Smooth muscle cell (in vitro differentiated cells): ENCODE data around the gene NUP54. TPM values are rescaled to one million over a fixed set of nuclear protein-coding genes. Genes with fewer than 3 reads are reported as not detected.
A peak's percentile ranks its signal among the peaks of the same experiment; 100 is the strongest.

Experiments
- DNase-seq: peaks from one replicate; lab custom pipeline; 2025; ENCODE audit not compliant: unreplicated experiment; lab: John Stamatoyannopoulos, UW
- H2AFZ ChIP-seq: fragments of 200-600 bp; sonication (generic); 2 replicates; pipeline ENCODE4 v1.6.0; 2016; ENCODE audit warnings: antibody characterized with exemption, low read depth, mild to moderate bottlenecking
- H3F3A ChIP-seq: fragments of 200-600 bp; sonication (generic); 2 replicates; pipeline ENCODE4 v1.6.0; 2017; ENCODE audit warnings: antibody characterized with exemption, low read depth
- H3K27ac ChIP-seq: fragments of 200-600 bp; sonication (generic); 2 replicates; pipeline ENCODE4 v1.5.1; 2016; ENCODE audit warnings: low read depth, mild to moderate bottlenecking
- H3K27me3 ChIP-seq: fragments of 200-600 bp; sonication (generic); 2 replicates; pipeline ENCODE4 v1.6.1; 2016; ENCODE audit warnings: low read depth, mild to moderate bottlenecking
- H3K36me3 ChIP-seq: fragments of 200-600 bp; sonication (generic); 2 replicates; pipeline ENCODE4 v1.5.1; 2016; ENCODE audit warnings: low read depth
- H3K4me1 ChIP-seq: fragments of 200-600 bp; sonication (generic); 2 replicates; pipeline ENCODE4 v1.5.1; 2016; ENCODE audit warnings: low read depth
- H3K4me2 ChIP-seq: fragments of 200-600 bp; sonication (generic); 2 replicates; pipeline ENCODE4 v1.6.0; 2016; ENCODE audit warnings: mild to moderate bottlenecking
- H3K4me3 ChIP-seq: fragments of 200-600 bp; sonication (generic); 2 replicates; pipeline ENCODE4 v1.5.1; 2016; ENCODE audit warnings: mild to moderate bottlenecking
- H3K79me2 ChIP-seq: fragments of 200-600 bp; sonication (generic); 2 replicates; pipeline ENCODE4 v1.6.0; 2016; ENCODE audit warnings: low read depth, mild to moderate bottlenecking
- H3K9ac ChIP-seq: fragments of 200-600 bp; sonication (generic); 2 replicates; pipeline ENCODE4 v1.6.0; 2016; ENCODE audit warnings: low read depth
- H3K9me3 ChIP-seq: fragments of 200-600 bp; sonication (generic); replicated peaks from 2 replicates; pipeline ENCODE4 v1.5.1; 2016; ENCODE audit warnings: low read depth
- H4K20me1 ChIP-seq: fragments of 200-600 bp; sonication (generic); 2 replicates; pipeline ENCODE4 v1.6.0; 2016; ENCODE audit warnings: low read depth
- CTCF ChIP-seq: fragments of 200-600 bp; sonication (generic); IDR thresholded peaks from 2 replicates; pipeline ENCODE4 v1.5.1; 2017; ENCODE audit warnings: borderline replicate concordance, mild to moderate bottlenecking, antibody characterized with exemption; ENCODE audit not compliant: insufficient read depth, poor library complexity, severe bottlenecking
- WGBS: methylation state at CpG from one replicate; pipeline ENCODE4 v1.1.7; 2016; ENCODE audit warnings: low lambda C conversion rate; 5-methylcytosine and 5-hydroxymethylcytosine counted together
- polyA plus RNA-seq: library from polyadenylated mRNA; unstranded; fragments of >200 nt; fragmentation: Nextera tagmentation; extraction: Ambion mirVana; gene quantifications from 2 replicates; pipeline ENCODE4 v1.2.1, GENCODE V29; 2016
- total RNA-seq: library from RNA; depleted of rRNA; stranded (reverse); fragments of >200 nt; gene quantifications from 2 replicates; pipeline ENCODE4 v1.2.3, GENCODE V29; 2014

The NUP54 gene, protein sequence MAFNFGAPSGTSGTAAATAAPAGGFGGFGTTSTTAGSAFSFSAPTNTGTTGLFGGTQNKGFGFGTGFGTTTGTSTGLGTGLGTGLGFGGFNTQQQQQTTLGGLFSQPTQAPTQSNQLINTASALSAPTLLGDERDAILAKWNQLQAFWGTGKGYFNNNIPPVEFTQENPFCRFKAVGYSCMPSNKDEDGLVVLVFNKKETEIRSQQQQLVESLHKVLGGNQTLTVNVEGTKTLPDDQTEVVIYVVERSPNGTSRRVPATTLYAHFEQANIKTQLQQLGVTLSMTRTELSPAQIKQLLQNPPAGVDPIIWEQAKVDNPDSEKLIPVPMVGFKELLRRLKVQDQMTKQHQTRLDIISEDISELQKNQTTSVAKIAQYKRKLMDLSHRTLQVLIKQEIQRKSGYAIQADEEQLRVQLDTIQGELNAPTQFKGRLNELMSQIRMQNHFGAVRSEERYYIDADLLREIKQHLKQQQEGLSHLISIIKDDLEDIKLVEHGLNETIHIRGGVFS
- total RNA-seq: 52.6 and 61.7 TPM in 2 replicates
- 36.3 and 38.3 TPM in 2 replicates for polyA plus RNA-seq

GRCh38 chr4:76148142-76148865 lies at the start of gene NUP54:
NUP54 (minus strand) TSS chr4:76148397; CDS start chr4:76148374, 23 bp downstream.
- Histone ChIP-seq H2AFZ (peak within 1 kb of the TSS; percentile 96), H3K27ac (peak within 1 kb of the TSS; percentile 86), H3K9ac (peak within 1 kb of the TSS; percentile 92), H3K79me2 (peaks cover 51% of the 10 kb centered on the region), H3F3A (no peaks in the 10 kb centered on the region), H4K20me1 (peaks cover 33% of the 10 kb centered on the region), H3K4me1 (peaks cover 26% of the 10 kb centered on the region), H3K9me3 (no peaks in the 10 kb centered on the region), H3K36me3 (peaks cover under 1% of the 10 kb centered on the region), H3K4me2 (peak within 1 kb of the TSS; percentile 98), H3K4me3 (peak within 1 kb of the TSS; percentile 88), H3K27me3 (no peaks in the 10 kb centered on the region)
- DNase-seq: peak; percentile 84
- no peak for TF ChIP-seq CTCF
- WGBS: 1% methylated on average over 47 of the region's 47 CpGs

DNA sequence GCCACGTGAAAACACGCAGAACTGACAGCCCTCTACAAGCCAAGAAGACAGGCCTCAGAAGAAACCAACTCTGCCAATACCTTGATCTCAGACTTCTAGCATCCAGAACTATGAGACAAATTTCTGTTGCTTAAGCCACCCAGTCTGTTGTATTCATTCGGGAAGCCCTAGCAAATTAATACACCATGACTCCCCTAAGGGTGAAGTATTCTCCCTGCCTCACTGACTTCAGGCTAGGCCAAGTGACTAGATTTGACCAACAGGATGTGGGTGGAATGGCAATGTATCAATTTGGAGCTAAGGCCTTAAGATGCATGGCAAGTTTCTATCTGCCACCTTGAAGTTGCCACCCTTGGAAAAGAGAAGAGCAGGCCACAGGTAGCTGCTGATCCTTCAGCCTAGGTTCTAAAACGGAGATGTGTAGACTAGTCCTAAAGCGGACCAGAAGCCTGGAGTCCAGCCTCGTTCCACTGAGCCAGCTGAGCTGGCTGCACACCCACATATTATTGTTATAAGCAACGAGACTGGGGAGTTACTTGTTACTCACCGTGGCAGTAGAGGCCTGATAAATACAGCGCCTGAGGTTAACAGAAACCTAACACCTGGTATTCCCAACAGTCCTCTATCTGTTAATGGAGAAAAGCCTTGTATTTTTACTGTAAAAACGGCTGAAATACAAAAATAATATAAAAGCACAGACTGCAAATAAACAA lies 49.0 kb upstream of the NUP54 start:
- H3K4me3 ChIP-seq: peak overlapping the region; percentile 22
- peaks cover 31% of the 10 kb centered on the region for H3K4me1 ChIP-seq
- H3K4me2 ChIP-seq: peak overlapping the region; percentile 77
- no peaks in the 10 kb centered on the region for H4K20me1 ChIP-seq
- TF ChIP-seq CTCF: no peak
- peaks cover 68% of the 10 kb centered on the region for H3K79me2 ChIP-seq
- no peaks in the 10 kb centered on the region for H3K9me3 ChIP-seq
- H2AFZ ChIP-seq: no peak overlapping the region
- H3K9ac ChIP-seq: peak overlapping the region; percentile 68
- DNase-seq: no peak
- H3F3A ChIP-seq: peaks cover 43% of the 10 kb centered on the region
- no peaks in the 10 kb centered on the region for H3K36me3 ChIP-seq
- WGBS: 57% methylated on average over 10 of the region's 10 CpGs
- no peaks in the 10 kb centered on the region for H3K27me3 ChIP-seq
- H3K27ac ChIP-seq: peak overlapping the region; percentile 98

GRCh38 chr4:76196376-76196775 lies 48.2 kb upstream of the NUP54 start:
- no peak for DNase-seq
- Histone ChIP-seq H3K36me3 (no peaks in the 10 kb centered on the region), H3K79me2 (peaks cover 68% of the 10 kb centered on the region), H3K9ac (no peak overlapping the region), H4K20me1 (no peaks in the 10 kb centered on the region), H3K27ac (peak overlapping the region; percentile 98), H3F3A (peaks cover 43% of the 10 kb centered on the region), H3K4me2 (peak overlapping the region; percentile 77), H3K9me3 (no peaks in the 10 kb centered on the region), H3K4me1 (peaks cover 31% of the 10 kb centered on the region), H3K4me3 (no peak overlapping the region), H3K27me3 (no peaks in the 10 kb centered on the region), H2AFZ (no peak overlapping the region)
- 93% methylated on average over 2 of the region's 2 CpGs for WGBS
- no peak for TF ChIP-seq CTCF
